A549 (cell line): ENCODE data around the gene CLEC2B.

Source experiments
- CTCF ChIP-seq: fragments of >200 bp; sonication (Bioruptor Twin); formaldehyde crosslinking; IDR thresholded peaks from 3 replicates; pipeline ENCODE4 v1.5.1; 2016
- EP300 ChIP-seq, 2 experiments: fragments of >200 bp; sonication (Bioruptor Twin); formaldehyde crosslinking; IDR thresholded peaks; 2 replicates in 1 of 2; 3 replicates in 1 of 2; pipeline ENCODE4 v1.6.1; 2016 to 2017
- KDM1A ChIP-seq: fragments of 200-600 bp; sonication (generic); IDR thresholded peaks from 2 replicates; pipeline ENCODE4 v1.6.1; 2016; ENCODE audit warnings: low read depth, mild to moderate bottlenecking
- POLR2A ChIP-seq: IDR thresholded peaks from 2 replicates; pipeline ENCODE4 v1.6.1; 2012; ENCODE audit warnings: mild to moderate bottlenecking, low read length
- SMC3 ChIP-seq: fragments of >200 bp; sonication (Bioruptor Twin); formaldehyde crosslinking; IDR thresholded peaks from 3 replicates; pipeline ENCODE4 v1.6.1; 2018; ENCODE audit warnings: inconsistent platforms

DNA sequence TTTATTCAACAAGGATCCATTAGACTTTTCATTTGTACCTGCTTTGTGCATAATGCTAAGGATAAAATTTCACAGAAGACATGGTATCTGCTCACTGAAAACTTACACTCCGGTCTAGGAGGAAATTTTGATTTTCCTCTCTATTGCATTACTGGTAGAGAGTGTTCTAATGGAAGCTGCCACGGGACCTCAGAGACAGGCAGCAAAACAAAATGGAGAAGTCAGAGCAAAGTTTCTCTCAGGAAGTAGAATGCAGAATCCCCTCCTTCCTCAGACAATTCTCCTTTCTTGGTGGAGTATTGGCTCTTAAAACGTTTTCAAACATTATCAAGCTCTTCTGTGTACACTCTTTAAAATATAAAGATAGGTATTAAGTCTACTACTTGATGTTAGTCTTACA is 12.3 kb downstream of the CLEC2B start:
- TF ChIP-seq SMC3 (no peak), EP300 (IDR thresholded peaks at IDR 0.05) (no peak), KDM1A (no peak), CTCF (no peak), POLR2A (no peak)
